Lower lobe of right lung (tissue), 2 donors: Measurements from ENCODE around the gene EIF2S3. TPM values are rescaled to one million over a fixed set of nuclear protein-coding genes. Genes with fewer than 3 reads are reported as not detected.

Source experiments
- ATAC-seq, 2 donors: fragments of 200-7000 bp; cut with Tn5 transposase; one replicate each; pipeline ENCODE4 v1.9.1; 2020 to 2022; ENCODE audit warnings: mild to moderate bottlenecking in 2 of 2, moderate library complexity in 2 of 2
- DNase-seq: peaks from one replicate; pipeline ENCODE4 v3.0.0-alpha.2; 2020
- H3K27ac ChIP-seq: fragments of 200-600 bp; one replicate; pipeline ENCODE4 v1.8.0; 2022
- H3K27me3 ChIP-seq: fragments of 200-600 bp; one replicate; pipeline ENCODE4 v1.8.0; 2022; ENCODE audit warnings: low read depth
- H3K36me3 ChIP-seq: fragments of 200-600 bp; one replicate; pipeline ENCODE4 v1.8.0; 2022; ENCODE audit warnings: mild to moderate bottlenecking
- H3K4me1 ChIP-seq: fragments of 200-600 bp; one replicate; pipeline ENCODE4 v1.8.0; 2022
- H3K4me3 ChIP-seq: fragments of 200-600 bp; one replicate; pipeline ENCODE4 v1.8.0; 2022; ENCODE audit warnings: mild to moderate bottlenecking
- H3K9me3 ChIP-seq: fragments of 200-600 bp; one replicate; pipeline ENCODE4 v1.8.0; 2022
- CTCF ChIP-seq: fragments of 200-600 bp; IDR thresholded peaks from one replicate; pipeline ENCODE4 v1.8.0; 2022; ENCODE audit warnings: antibody characterized with exemption, mild to moderate bottlenecking
- intact Hi-C: fragments of 100-400 bp; cut with DNase I; formaldehyde crosslinking; loops from one replicate; pipeline ENCODE4 v1.11.0; 2022
- total RNA-seq: library from RNA; stranded (reverse); fragmentation: NEBNext Ultra II Directional; extraction: Animal tissue kit (Norgen Biotek cat#: 25700); gene quantifications from one replicate; pipeline ENCODE4 v1.2.1, GENCODE V29; 2021
- donor health status: DM: no; HTN: yes; CAD: no; lungs with severe emphysema.

EIF2S3 gene
- total RNA-seq, 1 donor from 2014 or later = 174 TPM

- H3K4me1 ChIP-seq = no peaks in the 10 kb centered on the region
- DNase-seq (no peak), ATAC-seq (no peak)
- TF ChIP-seq CTCF = no peak
- H3K4me3 ChIP-seq = no peak overlapping the region
- no peaks in the 10 kb centered on the region for H3K27me3 ChIP-seq
- H3K36me3 ChIP-seq = no peaks in the 10 kb centered on the region
- intact Hi-C loops = no loop called here
- H3K9me3 ChIP-seq = no peaks in the 10 kb centered on the region
- no peak overlapping the region for H3K27ac ChIP-seq
Observed at GRCh38 chrX:24097741-24098260, 43.0 kb downstream of the EIF2S3 start.

DNA sequence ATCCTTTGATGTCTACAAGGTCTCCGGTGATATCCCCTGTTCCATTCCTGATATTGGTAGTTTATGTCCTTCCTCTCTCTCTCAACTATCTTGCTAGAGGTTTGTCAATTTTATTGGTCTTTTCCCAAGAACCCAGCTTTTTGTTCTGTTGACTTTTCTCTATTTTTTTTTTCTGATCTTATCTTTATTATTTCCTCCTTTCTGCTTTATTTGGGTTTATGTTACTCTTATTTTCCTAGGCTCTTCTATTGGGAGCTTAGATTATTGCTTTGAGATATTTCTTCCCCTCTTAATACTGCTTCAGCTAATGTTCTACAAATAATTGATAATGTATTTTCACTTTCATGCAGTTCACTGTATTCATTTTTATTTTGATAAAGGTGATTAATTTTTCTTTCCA is 44.2 kb downstream of the EIF2S3 start:
- Histone ChIP-seq H3K9me3 (no peaks in the 10 kb centered on the region), H3K27ac (no peak overlapping the region), H3K36me3 (no peaks in the 10 kb centered on the region), H3K4me1 (no peaks in the 10 kb centered on the region), H3K4me3 (no peak overlapping the region), H3K27me3 (no peaks in the 10 kb centered on the region)
- DNase-seq (no peak), ATAC-seq (no peak)
- no peak for TF ChIP-seq CTCF
- intact Hi-C loops = no loop called here

GRCh38 chrX:24099394-24099793 is 44.6 kb downstream of the EIF2S3 start:
- intact Hi-C loops = no loop called here
- Histone ChIP-seq H3K27ac (no peak overlapping the region), H3K4me3 (no peak overlapping the region), H3K27me3 (no peaks in the 10 kb centered on the region), H3K4me1 (no peaks in the 10 kb centered on the region), H3K36me3 (no peaks in the 10 kb centered on the region), H3K9me3 (no peaks in the 10 kb centered on the region)
- TF ChIP-seq CTCF = no peak
- ATAC-seq (no peak), DNase-seq (no peak)

DNA sequence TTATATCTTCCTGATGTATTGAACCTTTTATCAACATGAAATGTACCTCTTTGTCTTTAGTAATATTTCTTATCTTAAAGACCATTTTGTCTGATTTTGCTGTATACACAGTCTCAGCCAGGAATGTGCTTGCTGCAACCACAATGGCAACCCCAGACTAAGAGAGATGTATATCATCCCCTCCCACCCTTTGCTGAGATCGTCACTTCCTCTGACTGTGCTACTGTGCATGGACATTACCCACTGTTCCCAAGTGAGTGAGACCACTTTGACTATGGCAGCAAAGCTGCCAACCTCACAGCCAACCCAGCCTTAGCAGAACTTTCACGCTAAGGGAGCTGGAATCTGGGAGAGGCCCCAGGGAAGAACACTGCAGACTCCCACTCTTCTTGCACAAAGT is 46.0 kb downstream of the EIF2S3 start:
- DNase-seq = no peak
- H3K27me3 ChIP-seq = no peaks in the 10 kb centered on the region

DNA sequence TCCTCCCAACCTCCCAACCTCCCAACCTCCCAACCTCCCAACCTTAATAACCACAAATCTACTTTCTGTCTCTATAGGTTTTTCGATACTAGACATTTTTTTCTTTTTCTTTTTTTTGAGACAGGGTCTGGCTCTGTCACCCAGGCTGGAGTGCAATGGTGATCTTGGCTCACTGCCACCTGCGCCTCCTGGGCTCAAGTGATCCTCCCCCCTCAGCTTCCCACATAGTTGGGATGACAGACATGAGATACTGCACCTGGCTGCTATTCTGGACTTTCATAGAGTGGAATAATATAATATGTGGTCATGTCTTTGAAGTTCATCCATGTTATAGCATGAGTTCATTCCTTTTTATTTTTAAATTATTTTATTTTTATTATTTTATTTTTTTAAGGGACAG is 55.3 kb downstream of the EIF2S3 start:
- H3K27ac ChIP-seq = no peak overlapping the region
- H3K4me3 ChIP-seq = no peak overlapping the region
- ATAC-seq = no peak
- H3K27me3 ChIP-seq = no peaks in the 10 kb centered on the region
- no peak for DNase-seq
- H3K36me3 ChIP-seq = no peaks in the 10 kb centered on the region
- intact Hi-C loops = no loop called here
- H3K4me1 ChIP-seq = no peaks in the 10 kb centered on the region
- no peak for TF ChIP-seq CTCF
- H3K9me3 ChIP-seq = no peaks in the 10 kb centered on the region

More for the DNA sequence above, 46.0 kb downstream of the EIF2S3 start:
- Histone ChIP-seq H3K9me3 (no peaks in the 10 kb centered on the region), H3K4me1 (no peaks in the 10 kb centered on the region), H3K4me3 (no peak overlapping the region), H3K36me3 (no peaks in the 10 kb centered on the region), H3K27ac (no peak overlapping the region)
- no peak for TF ChIP-seq CTCF
- intact Hi-C loops = no loop called here
- ATAC-seq = no peak

DNA sequence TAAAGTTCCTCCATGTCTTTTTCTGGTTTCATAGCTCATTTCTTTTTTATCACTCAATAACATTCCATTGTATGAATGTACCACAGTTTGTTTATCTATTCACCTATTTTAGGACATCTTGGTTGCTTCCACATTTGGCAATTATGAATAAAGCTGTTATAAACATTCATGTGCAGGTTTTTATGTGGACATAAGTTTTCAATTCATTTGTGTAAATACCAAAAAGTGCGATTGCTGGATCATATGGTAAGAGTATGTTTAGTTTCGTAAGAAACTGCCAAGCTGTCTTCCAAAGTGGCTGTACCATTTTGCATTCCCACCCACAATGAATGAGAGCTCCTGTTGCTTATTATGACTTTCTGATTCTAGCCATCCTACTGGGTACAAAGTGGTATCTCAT is 58.4 kb downstream of the EIF2S3 start:
- intact Hi-C loops = no loop called here
- Histone ChIP-seq H3K36me3 (no peaks in the 10 kb centered on the region), H3K27me3 (no peaks in the 10 kb centered on the region), H3K4me1 (no peaks in the 10 kb centered on the region), H3K4me3 (no peak overlapping the region), H3K27ac (no peak overlapping the region), H3K9me3 (no peaks in the 10 kb centered on the region)
- no peak for TF ChIP-seq CTCF
- DNase-seq (no peak), ATAC-seq (no peak)
